ENCODE results near the gene MTUS2. TPM values are rescaled to one million over a fixed set of nuclear protein-coding genes. Genes with fewer than 3 reads are reported as not detected.
"Not testable (repeated sequence)": the region's sequence is repeated elsewhere in the genome, so short reads cannot be mapped to it uniquely, and the experiment has no call there.

The MTUS2 gene
- total RNA-seq, 1 experiment from 2014 or later = 0.35 TPM

GRCh38 chr13:29339386-29340272 is 519.5 kb downstream of the MTUS2 start:
- no peak overlapping the region for H4K91ac ChIP-seq (ENCODE audit: insufficient read length, low read depth, low read length)
- WGBS (ENCODE audit: extremely low coverage, insufficient read length, low lambda C conversion rate) = no CpG with 5 or more reads among the region's 44 CpGs
- TF ChIP-seq, protein P1, sequence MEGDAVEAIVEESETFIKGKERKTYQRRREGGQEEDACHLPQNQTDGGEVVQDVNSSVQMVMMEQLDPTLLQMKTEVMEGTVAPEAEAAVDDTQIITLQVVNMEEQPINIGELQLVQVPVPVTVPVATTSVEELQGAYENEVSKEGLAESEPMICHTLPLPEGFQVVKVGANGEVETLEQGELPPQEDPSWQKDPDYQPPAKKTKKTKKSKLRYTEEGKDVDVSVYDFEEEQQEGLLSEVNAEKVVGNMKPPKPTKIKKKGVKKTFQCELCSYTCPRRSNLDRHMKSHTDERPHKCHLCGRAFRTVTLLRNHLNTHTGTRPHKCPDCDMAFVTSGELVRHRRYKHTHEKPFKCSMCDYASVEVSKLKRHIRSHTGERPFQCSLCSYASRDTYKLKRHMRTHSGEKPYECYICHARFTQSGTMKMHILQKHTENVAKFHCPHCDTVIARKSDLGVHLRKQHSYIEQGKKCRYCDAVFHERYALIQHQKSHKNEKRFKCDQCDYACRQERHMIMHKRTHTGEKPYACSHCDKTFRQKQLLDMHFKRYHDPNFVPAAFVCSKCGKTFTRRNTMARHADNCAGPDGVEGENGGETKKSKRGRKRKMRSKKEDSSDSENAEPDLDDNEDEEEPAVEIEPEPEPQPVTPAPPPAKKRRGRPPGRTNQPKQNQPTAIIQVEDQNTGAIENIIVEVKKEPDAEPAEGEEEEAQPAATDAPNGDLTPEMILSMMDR (conservative IDR thresholded peaks at IDR 0.05) = no peak

DNA sequence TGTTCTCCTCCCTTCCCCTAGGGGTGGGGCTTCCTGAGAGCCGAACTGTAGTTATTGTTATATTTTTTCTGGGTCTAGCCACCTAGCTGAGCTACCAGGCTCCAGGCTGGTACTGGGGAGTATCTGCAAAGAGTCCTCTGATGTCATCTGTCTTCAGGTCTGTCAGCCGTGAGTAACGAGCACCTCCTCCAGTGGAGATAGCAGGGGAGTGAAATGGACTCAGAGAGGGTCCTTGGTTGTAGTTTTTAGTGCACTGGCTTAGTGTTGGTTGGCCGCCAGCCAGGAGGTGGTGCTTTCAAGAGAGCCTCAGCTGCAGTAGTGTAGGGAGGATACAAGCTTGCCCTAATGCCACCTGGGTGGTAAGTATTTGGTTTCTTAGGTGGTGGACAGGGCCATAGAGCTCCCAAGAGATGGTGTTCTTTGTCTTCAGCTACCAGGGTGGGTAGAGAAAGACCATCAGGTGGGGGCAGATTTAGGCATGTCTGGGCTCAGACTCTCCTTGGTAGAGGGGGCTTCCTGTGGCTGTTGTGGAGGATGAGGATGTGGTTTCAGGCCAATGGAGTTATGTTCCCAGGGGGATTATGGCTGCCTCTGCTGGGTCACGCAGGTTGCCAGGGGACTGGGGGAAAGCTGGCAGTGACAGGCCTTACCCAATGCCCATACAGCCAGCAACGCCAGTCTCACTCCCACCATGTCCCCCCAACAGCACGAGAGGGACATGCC is 525.9 kb downstream of the MTUS2 start:
- not testable (repeated sequence) for H3K79me1 ChIP-seq (ENCODE audit: insufficient read depth, low read depth, low read length, poor library complexity, severe bottlenecking); H3K79me2 ChIP-seq (ENCODE audit: insufficient read depth, low read length); H2BK120ac ChIP-seq (ENCODE audit: low read depth, low read length, poor library complexity, severe bottlenecking); H3K36me3 Mint-ChIP-seq (ENCODE audit: insufficient read depth in 1 of 3, low read depth in 3 of 3); H3K9ac ChIP-seq (ENCODE audit: extremely low read depth, insufficient read length, low read length); H3K56ac ChIP-seq (ENCODE audit: insufficient read length, low read depth, low read length); H4K20me1 ChIP-seq (ENCODE audit: control insufficient read depth, insufficient read depth, insufficient read length); H3K4me2 ChIP-seq (ENCODE audit: insufficient read depth, insufficient read length, low read length); H3K4me3 Mint-ChIP-seq; DNase-seq; H2BK12ac ChIP-seq (ENCODE audit: insufficient read length, low read depth, low read length); H2BK5ac ChIP-seq (ENCODE audit: insufficient read length, low read length); H3K9me3 ChIP-seq (ENCODE audit: control insufficient read depth, low read depth, low read length); H3K23me2 ChIP-seq (ENCODE audit: insufficient read length, low read depth, low read length, poor library complexity, severe bottlenecking); H3K4ac ChIP-seq (ENCODE audit: low read depth, low read length); H3K4me1 Mint-ChIP-seq; H2AK5ac ChIP-seq (ENCODE audit: insufficient read length, low read length); H2BK15ac ChIP-seq (ENCODE audit: low read depth, low read length); H3K4me1 ChIP-seq (ENCODE audit: insufficient read depth, low read length); H3K23ac ChIP-seq (ENCODE audit: insufficient read length, low read depth, low read length); H2BK20ac ChIP-seq (ENCODE audit: low read depth, low read length, poor library complexity, severe bottlenecking); H3K14ac ChIP-seq (ENCODE audit: insufficient read depth, low read length); H3K27ac Mint-ChIP-seq; H4K8ac ChIP-seq (replicated peaks; ENCODE audit: insufficient read length, low read depth, low read length); H4K91ac ChIP-seq (ENCODE audit: insufficient read length, low read depth, low read length); H3K9me3 Mint-ChIP-seq; H4K5ac ChIP-seq (ENCODE audit: insufficient read length, low read depth, low read length); H3K18ac ChIP-seq (ENCODE audit: insufficient read length, low read depth, low read length); H2AFZ ChIP-seq (ENCODE audit: low read length); H3K27ac ChIP-seq (ENCODE audit: insufficient read length, low read depth, low read length); H3K27me3 ChIP-seq (ENCODE audit: insufficient read depth, low read length); H3K27me3 Mint-ChIP-seq (ENCODE audit: low read depth); H3T11ph ChIP-seq (ENCODE audit: low read length)
- WGBS (ENCODE audit: extremely low coverage, insufficient read length, low lambda C conversion rate) = no CpG with 5 or more reads among the region's 7 CpGs

More at GRCh38 chr13:29339386-29340272, 519.5 kb downstream of the MTUS2 start:
- Mint-ChIP-seq H3K4me1 (no peaks in the 10 kb centered on the region), H3K27ac (no peak overlapping the region), H3K36me3 (ENCODE audit: insufficient read depth in 1 of 3, low read depth in 3 of 3) (peaks cover 3 to 16% (median 8%) of the 10 kb centered on the region in 3 experiments; a peak in 6 of 7 replicates), H3K9me3 (peaks cover 18 to 24% of the 10 kb centered on the region in 2 experiments), H3K4me3 (no peak overlapping the region), H3K27me3 (ENCODE audit: low read depth) (peaks cover 4% of the 10 kb centered on the region)
- no peak overlapping the region for H3K9ac ChIP-seq (ENCODE audit: extremely low read depth, insufficient read length, low read length)
- H3K27ac ChIP-seq (ENCODE audit: insufficient read length, low read depth, low read length) = no peak overlapping the region
- H2AK5ac ChIP-seq (ENCODE audit: insufficient read length, low read length) = no peak overlapping the region
- H2BK120ac ChIP-seq (ENCODE audit: low read depth, low read length, poor library complexity, severe bottlenecking) = no peak overlapping the region
- H4K20me1 ChIP-seq (ENCODE audit: control insufficient read depth, insufficient read depth, insufficient read length) = no peaks in the 10 kb centered on the region
- DNase-seq = no peak
- no peak overlapping the region for H2AFZ ChIP-seq (ENCODE audit: low read length)
- no peaks in the 10 kb centered on the region for H3K79me1 ChIP-seq (ENCODE audit: insufficient read depth, low read depth, low read length, poor library complexity, severe bottlenecking)
- H4K5ac ChIP-seq (ENCODE audit: insufficient read length, low read depth, low read length) = no peak overlapping the region
- no peak overlapping the region for H2BK12ac ChIP-seq (ENCODE audit: insufficient read length, low read depth, low read length)
- H3K4me1 ChIP-seq (ENCODE audit: insufficient read depth, low read length) = no peaks in the 10 kb centered on the region
- no peak overlapping the region for H3T11ph ChIP-seq (ENCODE audit: low read length)
- no peak overlapping the region for H3K4me2 ChIP-seq (ENCODE audit: insufficient read depth, insufficient read length, low read length)
- no peaks in the 10 kb centered on the region for H3K9me3 ChIP-seq (ENCODE audit: control insufficient read depth, low read depth, low read length)
- no peaks in the 10 kb centered on the region for H3K23me2 ChIP-seq (ENCODE audit: insufficient read length, low read depth, low read length, poor library complexity, severe bottlenecking)
- no peak overlapping the region for H3K4ac ChIP-seq (ENCODE audit: low read depth, low read length)
- H2BK15ac ChIP-seq (ENCODE audit: low read depth, low read length) = no peak overlapping the region
- H3K56ac ChIP-seq (ENCODE audit: insufficient read length, low read depth, low read length) = no peak overlapping the region
- no peak overlapping the region for H4K8ac ChIP-seq (replicated peaks; ENCODE audit: insufficient read length, low read depth, low read length)
- H2BK20ac ChIP-seq (ENCODE audit: low read depth, low read length, poor library complexity, severe bottlenecking) = no peak overlapping the region
- no peak overlapping the region for H3K18ac ChIP-seq (ENCODE audit: insufficient read length, low read depth, low read length)
- no peak overlapping the region for H2BK5ac ChIP-seq (ENCODE audit: insufficient read length, low read length)
- no peak overlapping the region for H3K14ac ChIP-seq (ENCODE audit: insufficient read depth, low read length)
- no peaks in the 10 kb centered on the region for H3K79me2 ChIP-seq (ENCODE audit: insufficient read depth, low read length)
- H3K23ac ChIP-seq (ENCODE audit: insufficient read length, low read depth, low read length) = no peak overlapping the region
- no peaks in the 10 kb centered on the region for H3K27me3 ChIP-seq (ENCODE audit: insufficient read depth, low read length)

Measured in H9 (cell line).